Erythroblast (primary cell): Measurements from ENCODE around the gene ZNF474.

ENCODE experiments used
- DNase-seq, 2 experiments: peaks; one replicate each; lab custom pipeline; 2025; lab: John Stamatoyannopoulos, UW
- GATA1 ChIP-seq: IDR thresholded peaks from 2 replicates; pipeline ENCODE4 v1.6.1; 2011; ENCODE audit warnings: low read depth, mild to moderate bottlenecking, control low read depth, low read length, moderate library complexity
- POLR2A ChIP-seq: IDR thresholded peaks from 2 replicates; pipeline ENCODE4 v1.6.1; 2011; ENCODE audit warnings: mild to moderate bottlenecking, low read length

ZNF474 gene

DNA sequence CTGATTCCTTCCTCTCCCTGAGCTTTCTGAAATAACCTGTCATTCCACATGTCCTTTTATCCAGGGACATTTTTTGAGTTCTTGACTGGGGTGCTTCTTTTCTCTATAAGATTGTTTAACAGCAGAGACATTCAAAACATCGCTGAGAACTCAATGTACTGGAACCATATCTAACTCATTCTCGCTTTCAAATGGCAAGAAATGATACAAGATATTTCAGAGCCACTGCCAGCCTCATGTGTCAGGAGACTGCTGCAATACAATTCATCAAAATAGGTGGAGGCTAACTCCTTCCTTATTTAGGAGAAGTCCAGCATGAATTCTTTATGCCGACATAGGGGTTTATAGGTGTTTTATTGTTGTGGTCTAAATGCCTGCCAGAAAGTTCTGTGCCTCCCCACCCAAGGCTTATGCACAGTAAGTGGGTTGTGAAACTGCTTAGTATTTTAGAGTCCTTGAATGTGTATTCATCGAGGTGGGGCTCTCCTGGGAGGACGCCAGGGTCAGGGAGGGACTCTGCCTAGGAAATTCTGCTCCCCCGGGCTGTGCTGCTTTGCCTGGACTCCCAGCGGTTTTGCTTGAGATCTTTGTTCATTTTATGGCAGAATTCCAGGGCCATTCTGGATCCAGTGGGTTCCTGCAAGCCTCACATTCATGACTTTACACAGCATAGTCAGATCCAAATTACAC is 53.9 kb downstream of the ZNF474 start:
- TF ChIP-seq POLR2A (no peak), GATA1 (no peak)
- DNase-seq: no peak

DNA sequence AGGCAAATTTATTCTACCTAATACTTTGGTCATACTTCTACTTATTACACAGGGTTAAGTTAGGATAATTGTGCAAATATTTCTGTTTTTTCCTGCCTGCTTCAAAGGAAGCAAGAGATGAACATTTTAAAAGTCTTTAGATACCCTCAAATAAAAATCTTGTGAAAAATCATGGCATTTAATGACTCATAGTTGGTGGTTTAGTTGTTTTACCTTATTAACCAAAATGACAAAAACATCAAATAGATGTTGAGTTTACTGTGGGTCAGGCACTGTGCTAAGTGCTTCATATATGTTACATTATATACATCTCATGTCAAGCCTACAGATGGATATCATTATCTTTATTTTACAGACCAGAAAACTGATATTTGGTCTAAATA is 54.4 kb downstream of the ZNF474 start:
- no peak for TF ChIP-seq GATA1
- TF ChIP-seq POLR2A: no peak
- DNase-seq: no peak

DNA sequence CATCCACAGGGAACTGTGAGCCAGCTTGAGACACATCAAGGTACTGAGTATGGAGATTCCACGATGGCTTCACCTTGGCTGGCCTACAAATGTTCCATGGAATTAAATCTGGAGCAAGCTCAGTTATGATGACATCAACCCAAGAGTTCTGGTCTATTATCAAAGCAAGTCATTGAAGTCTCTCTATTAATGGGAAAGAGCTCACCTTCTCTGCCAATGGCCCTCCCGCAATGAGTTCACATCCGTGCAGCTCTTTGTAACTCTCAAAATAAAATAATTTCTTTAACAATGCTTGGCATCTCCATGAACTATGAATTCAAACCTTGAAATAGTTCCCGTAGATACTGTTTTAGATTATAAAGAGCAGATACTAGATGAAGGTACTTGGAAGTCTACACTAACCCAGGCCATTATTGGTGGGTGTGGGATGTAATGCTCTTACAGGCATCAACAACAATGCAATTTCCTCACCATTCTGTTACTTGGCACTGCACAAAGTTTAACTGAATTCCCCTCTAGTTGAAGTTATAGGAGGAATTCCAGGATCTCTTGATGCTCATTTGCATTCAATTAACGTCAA is 55.4 kb downstream of the ZNF474 start:
- TF ChIP-seq POLR2A: no peak
- no peak for TF ChIP-seq GATA1
- no peak for DNase-seq

DNA sequence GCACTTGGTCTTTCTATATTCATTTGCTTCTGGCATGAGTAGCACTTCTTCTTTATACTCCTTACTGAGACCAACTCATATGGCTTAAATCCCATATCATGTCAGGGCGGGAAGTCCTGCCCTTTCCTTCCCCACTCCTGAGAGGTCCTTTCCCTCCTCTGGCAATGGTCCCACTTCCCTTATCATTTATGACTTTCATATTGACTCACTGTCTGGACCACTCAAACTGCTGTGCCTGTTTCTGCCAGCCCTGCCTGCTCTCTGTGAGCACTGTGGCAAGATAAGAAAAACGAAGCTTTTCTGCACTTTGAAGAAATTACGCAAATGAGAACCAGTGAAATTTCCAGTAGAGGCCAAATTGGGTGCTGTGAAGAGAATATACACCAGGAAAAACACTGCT is 58.1 kb downstream of the ZNF474 start:
- peak; percentile 46 for DNase-seq
- TF ChIP-seq GATA1 (no peak), POLR2A (no peak)

DNA sequence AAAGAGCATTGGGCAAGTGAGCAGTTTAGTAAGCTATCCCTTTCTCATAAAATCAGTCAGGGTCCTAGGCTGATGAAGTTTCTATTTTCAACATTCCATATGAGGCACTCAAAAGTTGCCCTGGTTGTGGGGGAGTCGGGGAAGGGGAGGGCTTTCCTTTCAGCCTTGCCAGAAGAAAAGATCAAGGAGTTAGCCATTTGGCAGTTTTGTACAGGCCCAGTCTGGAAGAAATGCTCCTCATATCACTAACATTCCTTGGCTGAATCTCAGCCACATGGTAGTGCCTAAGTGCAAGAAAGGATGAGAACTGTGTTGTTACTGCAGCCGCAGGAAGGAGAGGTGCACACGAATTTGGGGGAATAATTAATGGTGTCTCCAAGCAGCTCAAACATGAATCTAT is 60.8 kb downstream of the ZNF474 start:
- no peak for TF ChIP-seq GATA1
- no peak for DNase-seq

DNA sequence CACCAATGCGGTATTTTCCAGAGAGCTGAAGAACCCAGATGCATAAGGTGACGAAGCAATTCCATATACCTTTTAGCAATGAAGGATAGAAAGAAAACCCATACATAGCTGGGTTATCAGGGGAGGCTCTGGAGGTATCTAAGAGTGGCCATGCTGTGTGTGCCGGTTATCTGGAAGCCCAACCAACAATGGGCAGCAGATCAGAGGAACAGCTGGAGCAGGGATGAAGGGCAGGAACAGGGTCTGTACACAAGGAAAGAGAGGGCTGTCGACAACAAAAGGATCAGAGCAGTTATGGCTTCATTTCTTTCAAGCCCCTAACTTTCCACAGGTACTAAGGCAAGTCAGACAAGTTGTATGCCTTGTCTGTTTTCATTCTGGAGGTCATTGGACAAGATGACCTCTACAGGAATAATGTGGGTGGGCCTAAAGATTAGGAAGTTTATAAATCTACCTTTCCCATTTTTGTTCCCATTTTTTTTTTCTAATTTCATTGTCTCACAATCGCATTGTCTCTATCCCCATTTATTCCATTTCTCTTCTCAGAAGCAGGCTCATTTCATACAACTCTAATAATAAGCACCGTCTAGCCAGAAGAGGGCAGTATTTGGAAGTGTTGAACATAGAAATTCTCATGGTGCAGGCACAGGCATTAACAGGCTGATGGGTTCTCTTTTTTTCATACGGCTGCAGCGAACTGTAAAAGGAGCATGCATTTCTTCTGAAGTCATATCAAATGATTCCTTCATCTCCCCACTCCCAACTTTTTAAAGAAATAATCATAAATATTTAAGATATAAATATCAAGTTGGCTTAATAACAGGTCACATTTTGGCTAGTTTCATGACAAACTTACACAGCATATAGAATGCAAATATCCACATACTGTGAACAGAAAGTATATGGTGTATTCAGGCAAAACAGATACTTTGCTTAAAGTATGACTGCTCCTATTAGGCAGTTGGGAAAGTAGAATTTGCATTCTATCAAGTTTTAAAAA is 63.5 kb downstream of the ZNF474 start:
- peak; percentile 64 to 72 for DNase-seq
- no peak for TF ChIP-seq GATA1
- no peak for TF ChIP-seq POLR2A

DNA sequence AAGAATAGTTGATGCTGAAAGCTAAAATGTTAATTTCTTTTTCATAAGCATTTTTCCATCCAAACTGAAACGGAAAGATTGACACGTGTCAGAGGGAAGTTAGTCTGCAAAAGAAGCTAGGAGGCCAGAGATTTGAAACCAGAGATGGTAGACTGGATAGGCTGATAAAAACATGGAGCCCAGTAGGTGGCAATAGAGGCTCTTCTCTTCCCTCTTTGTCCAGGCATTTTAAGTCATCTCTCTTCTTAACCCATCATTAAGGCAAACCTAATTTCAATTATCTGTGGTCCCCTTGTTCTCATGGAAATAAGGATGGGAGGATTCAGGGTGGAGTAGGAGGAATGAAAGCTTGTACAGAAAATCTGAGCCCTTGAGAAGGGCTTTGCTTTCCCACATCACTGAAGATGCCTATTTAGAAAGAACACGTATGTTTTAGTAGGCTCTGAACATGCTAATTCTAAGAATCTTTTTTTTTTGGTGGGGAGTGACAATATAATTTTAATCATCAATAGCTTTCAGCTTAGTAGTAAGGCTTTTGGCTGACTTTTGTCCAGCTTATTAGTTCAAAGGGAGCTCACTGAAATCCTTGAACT is 66.6 kb downstream of the ZNF474 start:
- DNase-seq: peak; percentile 16 to 47
- no peak for TF ChIP-seq POLR2A
- no peak for TF ChIP-seq GATA1

DNA sequence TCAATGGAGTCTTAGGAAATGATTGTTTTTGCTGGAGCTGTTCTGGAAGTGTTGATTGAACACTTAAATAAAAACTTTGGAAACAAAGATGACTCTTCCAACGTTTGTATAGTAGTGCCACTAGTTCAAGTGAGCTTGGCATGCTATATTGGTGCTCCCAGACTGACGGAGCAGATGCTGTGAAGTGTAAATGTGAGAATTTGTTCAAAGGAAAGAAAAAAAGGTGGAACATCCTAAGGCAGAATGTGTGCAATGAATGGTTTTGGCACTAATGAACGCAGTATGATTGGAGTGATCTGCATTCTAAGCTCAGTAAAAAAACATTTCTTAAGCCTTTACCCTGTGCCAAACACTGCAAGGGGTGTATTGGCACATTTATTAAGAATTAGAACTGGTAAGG is 69.8 kb downstream of the ZNF474 start:
- no peak for TF ChIP-seq GATA1
- no peak for TF ChIP-seq POLR2A
- DNase-seq: no peak

DNA sequence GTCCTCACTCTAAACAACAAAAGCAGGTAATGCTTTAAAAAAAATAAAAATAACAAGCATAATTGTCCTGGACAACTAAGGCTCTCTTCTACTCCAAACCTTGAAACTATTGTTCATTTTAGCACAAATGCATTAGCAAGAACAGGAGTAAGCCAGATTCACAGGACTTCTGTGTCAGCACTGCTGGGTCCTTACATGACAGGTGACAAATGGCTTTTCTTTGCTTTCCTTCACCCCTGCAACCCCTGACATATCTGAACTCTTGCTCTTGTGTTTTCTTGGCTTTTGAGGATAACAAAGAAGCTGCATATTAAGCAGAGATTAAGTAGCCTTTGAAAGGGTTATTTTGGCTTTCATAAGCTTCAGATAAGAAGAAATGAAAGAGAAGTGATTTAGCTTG is 71.1 kb downstream of the ZNF474 start:
- no peak for TF ChIP-seq GATA1
- no peak for TF ChIP-seq POLR2A
- DNase-seq: no peak

DNA sequence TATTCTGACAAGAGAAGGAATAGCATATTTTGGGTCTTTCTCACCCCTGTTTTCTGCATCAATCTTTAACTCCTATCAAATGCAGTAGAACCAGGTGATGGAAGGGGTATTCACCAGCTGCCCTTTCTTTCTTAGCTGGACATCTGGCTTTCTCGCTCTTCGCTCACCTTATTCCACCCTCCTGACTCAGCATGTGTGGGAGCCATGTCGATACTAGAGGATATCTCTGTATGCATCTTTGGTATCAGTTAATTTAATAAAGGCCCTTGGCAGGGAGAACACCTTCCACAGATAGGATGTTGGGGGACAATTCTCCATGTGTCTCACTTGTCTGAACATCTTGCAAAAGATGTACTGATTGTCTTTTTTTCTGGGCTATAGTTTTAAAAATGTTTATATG is 71.5 kb downstream of the ZNF474 start:
- TF ChIP-seq GATA1 (no peak), POLR2A (no peak)
- DNase-seq: no peak

DNA sequence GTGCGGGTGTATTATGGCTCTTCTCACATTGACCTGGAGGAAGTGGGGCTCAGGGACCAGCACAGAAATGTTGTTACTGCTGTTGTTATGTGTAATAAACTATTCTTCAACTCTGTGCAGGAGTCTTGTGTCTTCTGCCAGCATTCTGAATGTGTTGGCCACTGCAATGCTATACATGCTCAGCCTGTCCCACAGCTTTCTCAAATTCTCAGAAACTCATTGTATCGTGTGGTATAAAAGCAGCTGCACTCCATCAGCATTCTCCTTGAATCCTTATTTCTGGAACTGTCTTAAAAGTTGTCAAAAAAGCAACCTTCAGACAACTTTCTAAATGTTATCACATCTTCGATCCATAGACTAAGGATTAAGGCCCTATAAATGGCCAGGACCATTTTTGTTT is 72.0 kb downstream of the ZNF474 start:
- TF ChIP-seq POLR2A (no peak), GATA1 (no peak)
- DNase-seq: no peak

DNA sequence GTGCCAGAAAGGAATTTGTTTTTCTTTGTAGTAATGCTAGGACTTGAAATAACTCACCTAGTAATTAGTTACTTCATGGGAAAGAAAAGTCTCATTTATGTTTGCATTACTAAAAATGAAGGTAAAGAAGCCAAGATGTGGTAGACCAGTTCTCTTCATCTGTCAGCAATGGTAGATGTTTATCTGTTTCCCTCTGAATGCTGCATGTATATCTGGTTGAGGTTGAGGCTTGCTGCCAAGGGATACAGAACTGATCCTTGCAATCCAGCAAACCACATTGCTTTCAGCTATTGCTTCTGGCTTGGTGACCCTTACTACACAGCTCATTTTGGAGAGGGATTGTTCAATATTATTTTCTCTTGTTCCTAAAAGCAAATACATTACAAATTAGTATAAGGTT is 73.6 kb downstream of the ZNF474 start:
- TF ChIP-seq GATA1: no peak
- TF ChIP-seq POLR2A: no peak
- no peak for DNase-seq
